K562 (cell line): ENCODE results near the gene SLC12A9. TPM values are rescaled to one million over a fixed set of nuclear protein-coding genes. Genes with fewer than 3 reads are reported as not detected.

ENCODE experiments used
- HMBOX1 ChIP-seq: sonication (generic); IDR thresholded peaks from 2 replicates; pipeline ENCODE4 v1.6.1; 2016
- NR2F6 ChIP-seq: fragments of 450-650 bp; formaldehyde crosslinking; IDR thresholded peaks from 2 replicates; pipeline ENCODE4 v1.4.0; 2020; ENCODE audit warnings: mild to moderate bottlenecking
- PHF20 ChIP-seq: fragments of 450-650 bp; IDR thresholded peaks from 2 replicates; pipeline ENCODE4 v1.6.1; 2018; ENCODE audit not compliant: partially characterized antibody
- PHF8 ChIP-seq: fragments of 200-600 bp; sonication (generic); IDR thresholded peaks from 2 replicates; pipeline ENCODE4 v1.6.1; 2012; ENCODE audit warnings: mixed run types, mild to moderate bottlenecking, inconsistent platforms, low read length, moderate library complexity, borderline replicate concordance
- SNIP1 ChIP-seq: fragments of 450-650 bp; IDR thresholded peaks from 2 replicates; pipeline ENCODE4 v1.7.1; 2017; ENCODE audit warnings: low read depth, mild to moderate bottlenecking
- SPI1 ChIP-seq: IDR thresholded peaks from 2 replicates; pipeline ENCODE4 v1.6.1; 2011; ENCODE audit warnings: low read depth, low read length, control low read depth, borderline replicate concordance
- ZNF232 ChIP-seq: sonication (generic); formaldehyde crosslinking; IDR thresholded peaks from 2 replicates; pipeline ENCODE4 v1.8.0; 2022; ENCODE audit warnings: mild to moderate bottlenecking, missing genetic modification reagents
- polyA plus RNA-seq, 8 experiments: library from polyadenylated mRNA; depleted of rRNA in 4 of 8; stranded (reverse) in 5 of 8; unstranded in 3 of 8; fragments of >200 nt; fragmentation: Nextera tagmentation in 2 of 8; fragmentation: Illumina TruSeq in 1 of 8; extraction: Ambion mirVana in 2 of 8; extraction: Trizol in 1 of 8; gene quantifications; 2 replicates each; pipeline versions ENCODE4 v1.2.1 to v1.2.3, GENCODE V29; 2011 to 2014; ENCODE audit warnings: inconsistent platforms in 1 of 8, missing spikeins in 1 of 8
- total RNA-seq, 7 experiments: library from RNA; depleted of rRNA in 6 of 7; stranded (reverse); fragments of >200 nt in 6 of 7; fragmentation: Illumina TruSeq in 2 of 7; extraction: Trizol in 2 of 7; gene quantifications; 2 replicates each; pipeline versions ENCODE4 v1.2.1 to v1.2.3, GENCODE V29; 2011 to 2021; ENCODE audit warnings: low replicate concordance in 1 of 7
- TF ChIP-seq, protein P1 (sequence below), 2 experiments: fragments of 450-650 bp in 1 of 2; sonication (generic) in 1 of 2; formaldehyde crosslinking in 1 of 2; IDR thresholded peaks; 2 replicates each; pipeline versions ENCODE4 v1.7.1 to v1.9.0; 2016 to 2022; ENCODE audit warnings: inconsistent platforms in 1 of 2, mild to moderate bottlenecking in 1 of 2, missing genetic modification reagents in 1 of 2
- TF ChIP-seq, protein P2 (sequence below): sonication (generic); formaldehyde crosslinking; IDR thresholded peaks from 2 replicates; pipeline ENCODE4 v1.8.0; 2022; ENCODE audit warnings: mild to moderate bottlenecking, missing genetic modification reagents

The SLC12A9 gene
- total and polyA plus RNA-seq, 9 of the 15 experiments (the other 6 are each of a cell fraction or from before 2014, with no cell fraction given) = 0.06 to 20.2 (median 10.7) TPM

- peak; percentile 31 for TF ChIP-seq PHF20
- TF ChIP-seq, protein P1, sequence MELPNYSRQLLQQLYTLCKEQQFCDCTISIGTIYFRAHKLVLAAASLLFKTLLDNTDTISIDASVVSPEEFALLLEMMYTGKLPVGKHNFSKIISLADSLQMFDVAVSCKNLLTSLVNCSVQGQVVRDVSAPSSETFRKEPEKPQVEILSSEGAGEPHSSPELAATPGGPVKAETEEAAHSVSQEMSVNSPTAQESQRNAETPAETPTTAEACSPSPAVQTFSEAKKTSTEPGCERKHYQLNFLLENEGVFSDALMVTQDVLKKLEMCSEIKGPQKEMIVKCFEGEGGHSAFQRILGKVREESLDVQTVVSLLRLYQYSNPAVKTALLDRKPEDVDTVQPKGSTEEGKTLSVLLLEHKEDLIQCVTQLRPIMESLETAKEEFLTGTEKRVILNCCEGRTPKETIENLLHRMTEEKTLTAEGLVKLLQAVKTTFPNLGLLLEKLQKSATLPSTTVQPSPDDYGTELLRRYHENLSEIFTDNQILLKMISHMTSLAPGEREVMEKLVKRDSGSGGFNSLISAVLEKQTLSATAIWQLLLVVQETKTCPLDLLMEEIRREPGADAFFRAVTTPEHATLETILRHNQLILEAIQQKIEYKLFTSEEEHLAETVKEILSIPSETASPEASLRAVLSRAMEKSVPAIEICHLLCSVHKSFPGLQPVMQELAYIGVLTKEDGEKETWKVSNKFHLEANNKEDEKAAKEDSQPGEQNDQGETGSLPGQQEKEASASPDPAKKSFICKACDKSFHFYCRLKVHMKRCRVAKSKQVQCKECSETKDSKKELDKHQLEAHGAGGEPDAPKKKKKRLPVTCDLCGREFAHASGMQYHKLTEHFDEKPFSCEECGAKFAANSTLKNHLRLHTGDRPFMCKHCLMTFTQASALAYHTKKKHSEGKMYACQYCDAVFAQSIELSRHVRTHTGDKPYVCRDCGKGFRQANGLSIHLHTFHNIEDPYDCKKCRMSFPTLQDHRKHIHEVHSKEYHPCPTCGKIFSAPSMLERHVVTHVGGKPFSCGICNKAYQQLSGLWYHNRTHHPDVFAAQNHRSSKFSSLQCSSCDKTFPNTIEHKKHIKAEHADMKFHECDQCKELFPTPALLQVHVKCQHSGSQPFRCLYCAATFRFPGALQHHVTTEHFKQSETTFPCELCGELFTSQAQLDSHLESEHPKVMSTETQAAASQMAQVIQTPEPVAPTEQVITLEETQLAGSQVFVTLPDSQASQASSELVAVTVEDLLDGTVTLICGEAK (IDR thresholded peaks at IDR 0.05) = peak; percentile 60
- TF ChIP-seq, protein P1 (CRISPR knock-in tag; IDR thresholded peaks at IDR 0.05) = no peak
- no peak for TF ChIP-seq SNIP1
- peak; percentile 25; the same call in 1 of the 2 replicates for TF ChIP-seq SPI1
- TF ChIP-seq, protein P2, sequence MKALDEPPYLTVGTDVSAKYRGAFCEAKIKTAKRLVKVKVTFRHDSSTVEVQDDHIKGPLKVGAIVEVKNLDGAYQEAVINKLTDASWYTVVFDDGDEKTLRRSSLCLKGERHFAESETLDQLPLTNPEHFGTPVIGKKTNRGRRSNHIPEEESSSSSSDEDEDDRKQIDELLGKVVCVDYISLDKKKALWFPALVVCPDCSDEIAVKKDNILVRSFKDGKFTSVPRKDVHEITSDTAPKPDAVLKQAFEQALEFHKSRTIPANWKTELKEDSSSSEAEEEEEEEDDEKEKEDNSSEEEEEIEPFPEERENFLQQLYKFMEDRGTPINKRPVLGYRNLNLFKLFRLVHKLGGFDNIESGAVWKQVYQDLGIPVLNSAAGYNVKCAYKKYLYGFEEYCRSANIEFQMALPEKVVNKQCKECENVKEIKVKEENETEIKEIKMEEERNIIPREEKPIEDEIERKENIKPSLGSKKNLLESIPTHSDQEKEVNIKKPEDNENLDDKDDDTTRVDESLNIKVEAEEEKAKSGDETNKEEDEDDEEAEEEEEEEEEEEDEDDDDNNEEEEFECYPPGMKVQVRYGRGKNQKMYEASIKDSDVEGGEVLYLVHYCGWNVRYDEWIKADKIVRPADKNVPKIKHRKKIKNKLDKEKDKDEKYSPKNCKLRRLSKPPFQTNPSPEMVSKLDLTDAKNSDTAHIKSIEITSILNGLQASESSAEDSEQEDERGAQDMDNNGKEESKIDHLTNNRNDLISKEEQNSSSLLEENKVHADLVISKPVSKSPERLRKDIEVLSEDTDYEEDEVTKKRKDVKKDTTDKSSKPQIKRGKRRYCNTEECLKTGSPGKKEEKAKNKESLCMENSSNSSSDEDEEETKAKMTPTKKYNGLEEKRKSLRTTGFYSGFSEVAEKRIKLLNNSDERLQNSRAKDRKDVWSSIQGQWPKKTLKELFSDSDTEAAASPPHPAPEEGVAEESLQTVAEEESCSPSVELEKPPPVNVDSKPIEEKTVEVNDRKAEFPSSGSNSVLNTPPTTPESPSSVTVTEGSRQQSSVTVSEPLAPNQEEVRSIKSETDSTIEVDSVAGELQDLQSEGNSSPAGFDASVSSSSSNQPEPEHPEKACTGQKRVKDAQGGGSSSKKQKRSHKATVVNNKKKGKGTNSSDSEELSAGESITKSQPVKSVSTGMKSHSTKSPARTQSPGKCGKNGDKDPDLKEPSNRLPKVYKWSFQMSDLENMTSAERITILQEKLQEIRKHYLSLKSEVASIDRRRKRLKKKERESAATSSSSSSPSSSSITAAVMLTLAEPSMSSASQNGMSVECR (CRISPR knock-in tag) = peak; percentile 5; the same call in 1 of the 2 replicates
- peak; percentile 20; the same call in 1 of the 2 replicates for TF ChIP-seq ZNF232
- TF ChIP-seq NR2F6 (CRISPR knock-in tag) = no peak
- TF ChIP-seq PHF8 = no peak
- peak; percentile 31; the same call in 1 of the 2 replicates for TF ChIP-seq HMBOX1
- TF ChIP-seq, all 486 proteins: peak for 47
Measured at GRCh38 chr7:100825751-100826513, 26.6 kb upstream of the SLC12A9 start (continued).
